ENCODE measurements around the gene TTC21A. TPM values are rescaled to one million over a fixed set of nuclear protein-coding genes. Genes with fewer than 3 reads are reported as not detected.

TTC21A gene
- total RNA-seq, 1 experiment from 2014 or later = 0.36 TPM

GRCh38 chr3:39121621-39122020 is 14.1 kb downstream of the TTC21A start:
- H3K4me1 ChIP-seq = no peaks in the 10 kb centered on the region
- H3K27me3 ChIP-seq = no peaks in the 10 kb centered on the region
- H3K27ac ChIP-seq = no peak overlapping the region
- H3K36me3 ChIP-seq = no peaks in the 10 kb centered on the region
- H3K4me3 ChIP-seq = no peak overlapping the region
- DNase-seq = no peak
- H3K9me3 ChIP-seq (replicated peaks) = no peaks in the 10 kb centered on the region

GRCh38 chr3:39122813-39123212 is 15.3 kb downstream of the TTC21A start:
- Histone ChIP-seq H3K4me3 (no peak overlapping the region), H3K36me3 (no peaks in the 10 kb centered on the region), H3K4me1 (no peaks in the 10 kb centered on the region), H3K27me3 (no peaks in the 10 kb centered on the region), H3K27ac (no peak overlapping the region), H3K9me3 (replicated peaks) (no peaks in the 10 kb centered on the region)
- no peak for DNase-seq

- no peaks in the 10 kb centered on the region for H3K27me3 ChIP-seq
- H3K9me3 ChIP-seq (replicated peaks) = no peaks in the 10 kb centered on the region
- H3K36me3 ChIP-seq = no peaks in the 10 kb centered on the region
- H3K4me1 ChIP-seq = no peaks in the 10 kb centered on the region
- no peak overlapping the region for H3K4me3 ChIP-seq
- DNase-seq = peak in 1 of 2 experiments; percentile 16
- H3K27ac ChIP-seq = no peak overlapping the region
Measured at GRCh38 chr3:39124876-39125840, 17.7 kb downstream of the TTC21A start.

- H3K4me1 ChIP-seq = no peaks in the 10 kb centered on the region
- H3K27me3 ChIP-seq = no peaks in the 10 kb centered on the region
- H3K9me3 ChIP-seq (replicated peaks) = no peaks in the 10 kb centered on the region
- H3K36me3 ChIP-seq = no peaks in the 10 kb centered on the region
- no peak for DNase-seq
- no peak overlapping the region for H3K27ac ChIP-seq
- H3K4me3 ChIP-seq = no peak overlapping the region
Measured at GRCh38 chr3:39125841-39126500, 18.5 kb downstream of the TTC21A start.

GRCh38 chr3:39126532-39127071 is 19.1 kb downstream of the TTC21A start:
- no peaks in the 10 kb centered on the region for H3K36me3 ChIP-seq
- H3K27me3 ChIP-seq = no peaks in the 10 kb centered on the region
- H3K4me3 ChIP-seq = no peak overlapping the region
- H3K4me1 ChIP-seq = no peaks in the 10 kb centered on the region
- H3K27ac ChIP-seq = no peak overlapping the region
- peak; percentile 30 to 56 for DNase-seq
- no peaks in the 10 kb centered on the region for H3K9me3 ChIP-seq (replicated peaks)

- Histone ChIP-seq H3K4me3 (no peak overlapping the region), H3K27ac (no peak overlapping the region), H3K27me3 (no peaks in the 10 kb centered on the region), H3K4me1 (no peaks in the 10 kb centered on the region), H3K36me3 (no peaks in the 10 kb centered on the region), H3K9me3 (replicated peaks) (no peaks in the 10 kb centered on the region)
- no peak for DNase-seq
Measured at GRCh38 chr3:39127269-39127907, 19.9 kb downstream of the TTC21A start.

GRCh38 chr3:39127908-39128304 is 20.4 kb downstream of the TTC21A start:
- H3K27me3 ChIP-seq = no peaks in the 10 kb centered on the region
- no peaks in the 10 kb centered on the region for H3K4me1 ChIP-seq
- H3K27ac ChIP-seq = no peak overlapping the region
- no peak for DNase-seq
- H3K9me3 ChIP-seq (replicated peaks) = no peaks in the 10 kb centered on the region
- no peaks in the 10 kb centered on the region for H3K36me3 ChIP-seq
- no peak overlapping the region for H3K4me3 ChIP-seq

- no peak for DNase-seq
- H3K27me3 ChIP-seq = no peaks in the 10 kb centered on the region
- H3K4me1 ChIP-seq = no peaks in the 10 kb centered on the region
- H3K4me3 ChIP-seq = no peak overlapping the region
- no peaks in the 10 kb centered on the region for H3K9me3 ChIP-seq (replicated peaks)
- no peak overlapping the region for H3K27ac ChIP-seq
- no peaks in the 10 kb centered on the region for H3K36me3 ChIP-seq
Measured at GRCh38 chr3:39128951-39129350, 21.5 kb downstream of the TTC21A start.

GRCh38 chr3:39130026-39130425 is 22.5 kb downstream of the TTC21A start:
- no peaks in the 10 kb centered on the region for H3K4me1 ChIP-seq
- H3K4me3 ChIP-seq = no peak overlapping the region

GRCh38 chr3:39130693-39131265 is 23.3 kb downstream of the TTC21A start:
- H3K27me3 ChIP-seq = no peaks in the 10 kb centered on the region
- H3K9me3 ChIP-seq (replicated peaks) = no peaks in the 10 kb centered on the region
- no peaks in the 10 kb centered on the region for H3K4me1 ChIP-seq
- no peak overlapping the region for H3K4me3 ChIP-seq
- no peak for DNase-seq
- H3K36me3 ChIP-seq = no peaks in the 10 kb centered on the region
- no peak overlapping the region for H3K27ac ChIP-seq

More at GRCh38 chr3:39130026-39130425, 22.5 kb downstream of the TTC21A start:
- Histone ChIP-seq H3K9me3 (replicated peaks) (no peaks in the 10 kb centered on the region), H3K27me3 (no peaks in the 10 kb centered on the region), H3K27ac (no peak overlapping the region), H3K36me3 (no peaks in the 10 kb centered on the region)
- no peak for DNase-seq

- no peak overlapping the region for H3K27ac ChIP-seq
- H3K4me1 ChIP-seq = no peaks in the 10 kb centered on the region
- H3K36me3 ChIP-seq = no peaks in the 10 kb centered on the region
- DNase-seq = no peak
- H3K27me3 ChIP-seq = no peaks in the 10 kb centered on the region
- no peaks in the 10 kb centered on the region for H3K9me3 ChIP-seq (replicated peaks)
- no peak overlapping the region for H3K4me3 ChIP-seq
Measured at GRCh38 chr3:39132096-39133092, 24.9 kb downstream of the TTC21A start.

- Histone ChIP-seq H3K9me3 (replicated peaks) (no peaks in the 10 kb centered on the region), H3K4me1 (no peaks in the 10 kb centered on the region), H3K36me3 (no peaks in the 10 kb centered on the region), H3K4me3 (no peak overlapping the region), H3K27ac (no peak overlapping the region), H3K27me3 (no peaks in the 10 kb centered on the region)
- no peak for DNase-seq
Measured at GRCh38 chr3:39133093-39133490, 25.6 kb downstream of the TTC21A start.

- no peaks in the 10 kb centered on the region for H3K4me1 ChIP-seq
- no peaks in the 10 kb centered on the region for H3K27me3 ChIP-seq
- no peak for DNase-seq
- no peak overlapping the region for H3K4me3 ChIP-seq
- no peaks in the 10 kb centered on the region for H3K36me3 ChIP-seq
- H3K9me3 ChIP-seq (replicated peaks) = no peaks in the 10 kb centered on the region
- no peak overlapping the region for H3K27ac ChIP-seq
Measured at GRCh38 chr3:39133822-39134221, 26.3 kb downstream of the TTC21A start.

- Histone ChIP-seq H3K4me3 (no peak overlapping the region), H3K9me3 (replicated peaks) (no peaks in the 10 kb centered on the region), H3K4me1 (no peaks in the 10 kb centered on the region), H3K36me3 (no peaks in the 10 kb centered on the region), H3K27me3 (no peaks in the 10 kb centered on the region), H3K27ac (no peak overlapping the region)
- no peak for DNase-seq
Measured at GRCh38 chr3:39134305-39134704, 26.8 kb downstream of the TTC21A start.

Measured in SJCRH30 (cell line).